ENCODE measurements around the gene ANAPC4. TPM values are rescaled to one million over a fixed set of nuclear protein-coding genes. Genes with fewer than 3 reads are reported as not detected.

The ANAPC4 gene
- total RNA-seq, 4 donors from 2014 or later = 17.2 to 25.3 (median 19.0) TPM

DNA sequence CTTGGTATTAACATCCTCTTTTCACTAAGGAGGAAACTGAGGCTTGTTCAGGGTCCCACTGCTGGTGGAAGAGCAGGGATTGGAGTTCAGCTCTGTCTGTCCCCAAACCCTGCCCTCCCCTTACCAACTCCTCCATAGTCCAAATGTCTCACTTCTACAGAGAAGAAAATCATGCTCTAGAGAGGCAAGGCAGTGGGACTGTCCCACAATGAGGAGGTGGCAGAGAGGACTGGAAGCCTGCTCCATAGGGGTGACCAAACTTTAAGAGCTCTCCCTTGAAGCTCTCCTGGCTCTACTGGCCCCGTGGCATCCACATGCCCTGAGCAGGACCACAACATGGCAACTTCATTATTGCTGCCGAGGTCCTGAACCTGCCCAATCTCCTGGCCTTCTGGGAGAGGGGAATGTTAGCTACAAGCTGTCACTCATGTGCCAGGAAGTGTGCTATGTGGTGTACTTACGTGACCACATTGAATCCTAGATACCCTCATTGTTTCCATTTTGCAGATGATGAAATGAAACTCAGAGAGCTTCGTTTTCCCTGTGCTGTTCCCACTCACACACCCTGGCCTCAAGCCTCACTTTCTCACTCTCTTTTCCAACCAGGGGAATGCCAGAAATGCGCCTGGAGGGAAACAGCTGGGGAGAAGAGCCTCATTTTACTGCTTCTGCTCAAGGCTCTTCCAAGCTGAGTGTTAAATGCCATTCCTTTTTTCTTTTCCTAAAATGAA, 71.5 kb downstream of the ANAPC4 start:
- Histone ChIP-seq H3K36me3 (no peaks in the 10 kb centered on the region), H3K27ac (replicated peaks in 1 of 4) (no peak overlapping the region), H3K9me3 (no peaks in the 10 kb centered on the region), H3K27me3 (no peaks in the 10 kb centered on the region), H3K4me3 (no peak overlapping the region), H3K4me1 (no peaks in the 10 kb centered on the region)
- no peak for DNase-seq (ENCODE audit: extremely low spot score)
- intact Hi-C loops (cut with DNase I) = no loop called here
- WGBS = 74% methylated on average over 5 of the region's 5 CpGs
- TF ChIP-seq POLR2AphosphoS5 (IDR thresholded peaks at IDR 0.05) = no peak
- no peak for TF ChIP-seq CTCF (IDR thresholded peaks at IDR 0.05)
- no peak for TF ChIP-seq EP300 (IDR thresholded peaks at IDR 0.05)
- no peak for TF ChIP-seq POLR2A (IDR thresholded peaks at IDR 0.05; ENCODE audit: low read depth)

GRCh38 chr4:25449270-25449669, 72.2 kb downstream of the ANAPC4 start:
- TF ChIP-seq POLR2A (IDR thresholded peaks at IDR 0.05; ENCODE audit: low read depth) (no peak), POLR2AphosphoS5 (IDR thresholded peaks at IDR 0.05) (no peak), EP300 (IDR thresholded peaks at IDR 0.05) (no peak), CTCF (IDR thresholded peaks at IDR 0.05) (no peak)
- Histone ChIP-seq H3K4me1 (no peaks in the 10 kb centered on the region), H3K9me3 (no peaks in the 10 kb centered on the region), H3K27ac (replicated peaks in 1 of 4) (no peak overlapping the region), H3K27me3 (no peaks in the 10 kb centered on the region), H3K4me3 (no peak overlapping the region), H3K36me3 (no peaks in the 10 kb centered on the region)
- no peak for DNase-seq (ENCODE audit: extremely low spot score)
- intact Hi-C loops (cut with DNase I) = no loop called here
- WGBS = 75% methylated on average over 5 of the region's 5 CpGs

- Histone ChIP-seq H3K4me3 (no peak overlapping the region), H3K27me3 (no peaks in the 10 kb centered on the region), H3K36me3 (no peaks in the 10 kb centered on the region), H3K27ac (replicated peaks in 1 of 4) (no peak overlapping the region), H3K4me1 (no peaks in the 10 kb centered on the region), H3K9me3 (no peaks in the 10 kb centered on the region)
- intact Hi-C loops (cut with DNase I) = no loop called here
- no peak for DNase-seq (ENCODE audit: extremely low spot score)
- 92% methylated on average over 5 of the region's 5 CpGs for WGBS
- TF ChIP-seq CTCF (IDR thresholded peaks at IDR 0.05) = no peak
- no peak for TF ChIP-seq POLR2A (IDR thresholded peaks at IDR 0.05; ENCODE audit: low read depth)
- TF ChIP-seq EP300 (IDR thresholded peaks at IDR 0.05) = no peak
- TF ChIP-seq POLR2AphosphoS5 (IDR thresholded peaks at IDR 0.05) = no peak
Measured at GRCh38 chr4:25449688-25450087, 72.6 kb downstream of the ANAPC4 start.

DNA sequence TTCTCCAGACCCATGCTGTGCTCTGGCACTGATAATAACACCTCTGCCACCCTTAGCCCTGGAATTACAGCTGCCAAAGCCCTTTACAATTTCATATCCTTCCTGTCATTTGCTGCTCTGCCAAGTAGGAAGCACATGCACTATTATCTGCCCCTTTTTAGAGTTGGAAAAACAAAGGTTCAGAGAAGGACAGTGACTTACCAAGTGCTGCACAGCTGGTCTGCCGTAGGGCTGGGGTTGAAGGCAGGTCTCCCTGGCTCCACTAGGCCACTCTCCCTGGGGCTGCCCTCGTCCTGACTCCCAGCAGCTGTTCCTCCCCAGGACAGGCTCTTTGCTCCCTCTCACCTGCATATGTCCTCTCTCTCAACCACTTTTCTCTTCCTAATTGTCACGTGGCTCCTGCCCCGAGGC, 73.4 kb downstream of the ANAPC4 start:
- DNase-seq (ENCODE audit: extremely low spot score) = no peak
- intact Hi-C loops (cut with DNase I) = no loop called here
- whole genome bisulfite sequencing = 85% methylated on average over 4 of the region's 4 CpGs
- no peaks in the 10 kb centered on the region for H3K9me3 ChIP-seq
- no peak overlapping the region for H3K27ac ChIP-seq (replicated peaks in 1 of 4)
- TF ChIP-seq EP300 (IDR thresholded peaks at IDR 0.05) (no peak), POLR2AphosphoS5 (IDR thresholded peaks at IDR 0.05) (no peak), CTCF (IDR thresholded peaks at IDR 0.05) (no peak), POLR2A (IDR thresholded peaks at IDR 0.05; ENCODE audit: low read depth) (no peak)
- H3K36me3 ChIP-seq = no peaks in the 10 kb centered on the region
- H3K4me1 ChIP-seq = no peaks in the 10 kb centered on the region
- H3K27me3 ChIP-seq = no peaks in the 10 kb centered on the region
- no peak overlapping the region for H3K4me3 ChIP-seq

GRCh38 chr4:25451676-25452075, 74.6 kb downstream of the ANAPC4 start:
- TF ChIP-seq CTCF (IDR thresholded peaks at IDR 0.05) (no peak), POLR2AphosphoS5 (IDR thresholded peaks at IDR 0.05) (no peak), EP300 (IDR thresholded peaks at IDR 0.05) (no peak), POLR2A (IDR thresholded peaks at IDR 0.05; ENCODE audit: low read depth) (no peak)
- DNase-seq (ENCODE audit: extremely low spot score) = no peak
- H3K4me1 ChIP-seq = no peaks in the 10 kb centered on the region
- H3K27ac ChIP-seq (replicated peaks in 1 of 4) = no peak overlapping the region
- no peaks in the 10 kb centered on the region for H3K27me3 ChIP-seq
- no peaks in the 10 kb centered on the region for H3K9me3 ChIP-seq
- WGBS = 99% methylated on average over 2 of the region's 2 CpGs
- intact Hi-C loops (cut with DNase I) = no loop called here
- H3K4me3 ChIP-seq = no peak overlapping the region
- H3K36me3 ChIP-seq = no peaks in the 10 kb centered on the region
